ENCODE data around the gene MDC1. TPM values are rescaled to one million over a fixed set of nuclear protein-coding genes. Genes with fewer than 3 reads are reported as not detected.
A peak's percentile ranks its signal among the peaks of the same experiment; 100 is the strongest.

Gene MDC1
- total and polyA plus RNA-seq, 2 experiments from 2014 or later, result 17.2 to 32.7 TPM

GRCh38 chr6:30684386-30685156, 32.5 kb downstream of the MDC1 start:
- H3K27me3 ChIP-seq (ENCODE audit: insufficient read depth), result 0 out of 2 replicates have a peak, but pooled peaks cover 5% of the 10 kb centered on the region
- Mint-ChIP-seq H3K9me3 (no peaks in the 10 kb centered on the region; the same call in 2 of the 3 replicates), H3K27me3 (ENCODE audit: insufficient read depth, low read depth, poor library complexity) (peaks cover 29% of the 10 kb centered on the region), H3K4me1 (peaks cover 65% of the 10 kb centered on the region), H3K27ac (no peak overlapping the region), H3K4me3 (peak overlapping the region; percentile 81), H3K36me3 (ENCODE audit: low read depth) (peaks cover 17% of the 10 kb centered on the region)
- H3K4me1 ChIP-seq (ENCODE audit: insufficient read depth), result peaks cover 45% of the 10 kb centered on the region
- TF ChIP-seq JUNB (IDR thresholded peaks at IDR 0.05; ENCODE audit: unreplicated experiment) (no peak), ZNF462 (CRISPR knock-in tag; IDR thresholded peaks at IDR 0.05) (no peak), ETS1 (IDR thresholded peaks at IDR 0.05) (no peak), EZH2 (IDR thresholded peaks at IDR 0.05; ENCODE audit: low read depth, unreplicated experiment) (no peak), EZH2phosphoT487 (IDR thresholded peaks at IDR 0.05; ENCODE audit: unreplicated experiment) (no peak)
- H3K9me2 ChIP-seq (ENCODE audit: insufficient read depth), result no peaks in the 10 kb centered on the region
- H3K4me3 ChIP-seq, result peak overlapping the region; percentile 45
- no peak overlapping the region for H3K27ac ChIP-seq (ENCODE audit: low read depth)
- ATAC-seq, result no peak
- no peaks in the 10 kb centered on the region for H3K36me3 ChIP-seq (ENCODE audit: insufficient read depth)
- no peak for DNase-seq (ENCODE audit: low spot score)
- peaks cover 22% of the 10 kb centered on the region for H3K79me2 ChIP-seq (replicated peaks; ENCODE audit: insufficient read depth)
- 0 out of 2 replicates have a peak, but pooled peaks cover 9% of the 10 kb centered on the region for H3F3A ChIP-seq (replicated peaks; ENCODE audit: low read depth)
- peak overlapping the region; percentile 98 for H3K4me2 ChIP-seq
- no peaks in the 10 kb centered on the region; the same call in 1 of the 2 replicates for H4K20me1 ChIP-seq (replicated peaks; ENCODE audit: insufficient read depth)
- H2AFZ ChIP-seq, result no peak overlapping the region
